SIG-M5 treated with dmso at 0.1 percent for 504 hours (cell line): Measurements from ENCODE around the gene PROSER3.
A peak's percentile ranks its signal among the peaks of the same experiment; 100 is the strongest.

ENCODE experiments used
- DNase-seq: peaks from one replicate; lab custom pipeline; 2025; ENCODE audit not compliant: unreplicated experiment; lab: John Stamatoyannopoulos, UW

PROSER3 gene

DNA sequence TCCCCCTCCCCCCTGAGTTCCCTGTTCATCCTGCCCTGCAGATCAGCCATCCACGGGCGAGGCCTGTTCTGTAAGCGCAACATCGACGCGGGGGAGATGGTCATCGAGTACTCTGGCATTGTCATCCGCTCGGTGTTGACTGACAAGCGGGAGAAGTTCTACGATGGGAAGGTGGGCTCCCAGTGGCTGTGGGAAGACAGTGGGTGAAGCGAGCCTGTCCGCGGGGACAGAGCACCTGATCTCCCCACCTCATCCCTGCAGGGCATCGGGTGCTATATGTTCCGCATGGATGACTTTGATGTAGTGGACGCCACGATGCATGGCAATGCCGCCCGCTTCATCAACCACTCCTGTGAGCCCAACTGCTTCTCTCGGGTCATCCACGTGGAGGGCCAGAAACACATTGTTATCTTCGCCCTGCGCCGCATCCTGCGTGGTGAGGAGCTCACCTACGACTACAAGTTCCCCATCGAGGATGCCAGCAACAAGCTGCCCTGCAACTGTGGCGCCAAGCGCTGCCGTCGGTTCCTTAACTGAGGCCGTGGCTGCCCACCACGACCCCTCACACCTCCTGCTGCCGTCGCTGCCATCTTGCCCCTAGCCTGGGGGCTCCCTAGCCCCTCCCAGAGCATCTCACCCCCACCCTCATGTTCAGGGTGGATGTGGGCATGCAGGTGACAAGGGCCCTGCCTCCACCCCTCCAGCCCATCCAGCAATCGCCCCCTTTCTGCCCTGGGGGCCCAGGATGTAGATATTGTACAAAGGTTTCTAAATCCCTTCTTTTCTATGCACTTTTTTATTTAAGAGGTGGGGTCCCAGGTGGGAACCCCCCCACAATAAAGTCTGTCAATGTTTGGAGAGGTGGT is 19.7 kb upstream of the PROSER3 start:
- DNase-seq = no peak

DNA sequence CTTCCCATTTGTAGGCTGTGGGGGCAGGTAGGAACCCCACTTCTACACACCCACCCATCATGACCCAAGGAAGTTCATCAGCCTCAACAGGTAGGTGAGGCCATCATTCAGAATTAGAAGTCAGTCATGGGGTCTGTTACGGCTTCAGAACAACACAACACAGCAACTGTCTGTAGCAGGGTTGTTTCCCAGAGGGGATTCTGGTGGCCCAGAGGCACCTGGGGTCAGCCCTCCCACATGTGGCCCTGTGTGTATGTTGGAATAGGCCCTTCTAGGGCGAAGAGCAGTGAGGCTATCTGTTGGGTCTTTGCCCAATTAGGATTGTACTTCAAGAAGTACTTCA is 19.1 kb upstream of the PROSER3 start:
- DNase-seq = no peak

DNA sequence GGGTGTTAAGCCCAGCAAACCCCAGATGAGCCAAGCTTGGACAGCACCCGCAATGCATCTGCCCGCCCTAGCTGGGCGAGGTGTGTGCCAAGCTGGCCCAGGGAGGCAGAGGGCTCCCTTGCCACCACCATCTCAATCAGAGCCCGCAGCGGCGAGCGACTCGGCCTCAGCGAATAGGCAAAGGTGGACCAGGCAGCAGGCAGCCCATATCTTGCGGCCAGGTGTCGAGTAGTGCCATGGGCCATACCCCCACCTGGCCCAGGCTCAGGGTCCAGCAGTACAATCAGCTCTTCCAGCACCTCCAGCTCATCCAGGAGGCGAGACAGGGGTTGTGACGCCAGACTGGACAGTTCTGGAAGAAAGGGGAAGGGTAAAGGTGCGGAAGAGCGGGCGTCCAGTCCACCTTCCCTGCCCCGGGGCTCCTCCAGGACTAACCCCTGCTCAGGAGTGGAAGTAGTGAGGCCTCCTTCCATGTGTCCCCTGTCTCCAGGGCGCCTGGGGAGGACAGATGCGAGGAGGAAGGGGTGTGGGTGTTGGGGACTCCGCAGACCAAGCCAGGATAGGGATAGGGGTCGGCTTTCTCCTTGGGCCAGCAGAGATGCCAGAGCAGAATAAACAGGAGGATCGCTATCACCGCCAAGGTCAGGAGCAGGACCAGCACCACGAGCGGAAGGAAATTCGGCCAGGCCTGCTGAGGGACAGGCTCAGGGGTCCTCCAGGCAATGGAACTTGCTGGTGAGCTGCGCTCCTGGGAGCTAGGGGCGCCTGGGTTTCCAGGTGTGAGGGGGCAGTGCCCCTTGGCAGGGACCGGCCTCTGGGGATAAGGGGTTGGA is 18.5 kb upstream of the PROSER3 start:
- no peak for DNase-seq

DNA sequence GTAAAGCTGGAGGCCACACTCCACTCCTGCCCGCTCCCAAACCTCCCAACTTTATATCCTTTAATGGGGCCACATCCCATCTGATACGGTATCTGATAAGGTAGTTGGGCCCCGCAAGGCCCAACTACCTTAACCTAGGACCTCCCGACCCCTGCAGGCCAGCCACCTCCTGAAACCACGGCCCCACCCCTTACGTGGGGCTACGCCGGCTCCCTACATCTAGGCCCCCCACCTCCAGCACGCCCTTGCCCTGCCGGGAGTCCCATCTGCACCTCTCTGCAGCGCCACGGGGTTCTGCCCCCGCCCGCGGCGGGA is 17.9 kb upstream of the PROSER3 start:
- DNase-seq = no peak

DNA sequence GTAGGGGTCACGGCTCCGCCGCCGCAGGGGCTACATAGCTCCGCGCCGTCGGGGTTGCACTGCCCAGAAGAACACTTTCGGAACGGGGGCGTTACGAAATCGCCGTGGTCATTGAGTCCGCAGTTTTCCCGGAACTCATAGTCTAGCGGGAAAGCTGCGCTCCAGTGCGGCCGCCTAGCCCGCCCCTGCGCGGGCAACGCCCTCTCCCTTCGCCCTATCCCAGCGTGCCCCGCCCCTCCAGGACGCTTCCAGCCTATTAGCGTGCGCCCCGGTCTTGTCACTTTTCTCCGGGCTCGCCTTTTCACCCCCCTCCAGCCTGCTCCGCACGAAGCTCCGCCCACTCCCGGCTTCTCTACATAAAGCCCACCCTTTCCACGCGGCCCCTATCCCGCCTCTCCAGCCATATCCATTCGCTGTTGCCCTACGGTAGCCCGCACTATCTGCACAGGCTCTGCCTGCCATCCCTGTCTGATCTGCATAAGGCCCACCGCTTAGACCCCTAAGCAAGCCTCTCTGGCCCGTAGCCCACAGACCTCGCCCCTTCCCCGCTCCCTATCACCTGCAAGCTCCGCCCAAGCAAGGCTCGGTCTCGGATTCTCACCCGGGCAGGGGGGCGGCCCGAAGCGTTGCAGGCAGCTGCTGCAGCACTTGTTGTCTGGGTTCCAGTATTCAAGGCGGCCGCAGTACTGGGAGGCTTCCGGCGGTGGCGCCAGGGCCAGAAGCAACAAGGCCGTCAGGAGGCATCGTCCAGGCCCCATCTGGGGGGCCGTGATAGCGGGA is 17.4 kb upstream of the PROSER3 start:
- peak; percentile 96 for DNase-seq

DNA sequence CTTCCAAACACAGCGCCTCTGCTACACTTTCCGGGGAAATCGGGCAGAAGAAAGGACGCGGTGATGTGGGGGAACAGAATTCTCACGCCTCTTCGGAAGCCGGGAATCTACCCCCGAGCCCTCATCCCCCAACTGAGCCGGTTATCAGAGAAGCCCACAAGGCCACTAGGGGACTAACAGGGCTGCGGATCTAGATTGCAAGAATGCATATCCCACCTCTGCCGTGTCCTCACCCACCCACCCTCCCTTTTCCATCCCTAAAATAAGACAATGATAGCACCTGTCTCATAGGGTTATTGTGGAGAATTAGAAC is 16.8 kb upstream of the PROSER3 start:
- no peak for DNase-seq

DNA sequence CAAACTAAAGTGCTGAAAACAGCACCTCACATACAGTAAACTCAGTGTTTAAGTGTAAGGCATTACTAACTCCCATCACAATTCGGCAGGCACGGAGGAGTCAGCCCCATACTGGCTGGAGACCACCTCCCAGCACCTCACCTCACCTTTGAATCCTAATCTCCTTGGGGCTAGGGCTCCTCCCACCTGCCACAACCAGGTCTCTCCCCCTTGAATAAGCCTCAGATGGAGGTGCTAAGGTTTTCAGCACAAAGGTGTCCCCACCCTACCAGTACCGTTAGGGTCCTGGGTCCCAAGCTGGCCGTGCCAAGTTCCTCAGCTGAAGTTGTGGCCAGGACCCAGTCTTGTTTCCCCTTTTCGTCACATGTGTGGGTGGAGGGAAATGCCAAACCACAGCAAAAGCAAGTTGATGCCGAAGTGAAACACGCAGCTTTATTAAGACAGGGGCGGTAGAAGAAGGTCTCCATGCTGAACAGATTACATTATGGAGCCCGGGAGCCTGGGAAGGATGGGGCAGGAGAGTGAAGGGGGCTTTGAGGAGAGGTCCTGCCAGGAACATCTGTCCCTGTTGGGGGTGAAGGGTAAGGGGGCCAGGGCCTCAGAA is 15.8 kb upstream of the PROSER3 start, which contains the start of gene IGFLR1:
TSS of gene IGFLR1 (minus strand) at position 332 of the 604 bp plus-strand sequence. CDS start 1,272 bp downstream, outside the sequence.
- peak; percentile 62 for DNase-seq

DNA sequence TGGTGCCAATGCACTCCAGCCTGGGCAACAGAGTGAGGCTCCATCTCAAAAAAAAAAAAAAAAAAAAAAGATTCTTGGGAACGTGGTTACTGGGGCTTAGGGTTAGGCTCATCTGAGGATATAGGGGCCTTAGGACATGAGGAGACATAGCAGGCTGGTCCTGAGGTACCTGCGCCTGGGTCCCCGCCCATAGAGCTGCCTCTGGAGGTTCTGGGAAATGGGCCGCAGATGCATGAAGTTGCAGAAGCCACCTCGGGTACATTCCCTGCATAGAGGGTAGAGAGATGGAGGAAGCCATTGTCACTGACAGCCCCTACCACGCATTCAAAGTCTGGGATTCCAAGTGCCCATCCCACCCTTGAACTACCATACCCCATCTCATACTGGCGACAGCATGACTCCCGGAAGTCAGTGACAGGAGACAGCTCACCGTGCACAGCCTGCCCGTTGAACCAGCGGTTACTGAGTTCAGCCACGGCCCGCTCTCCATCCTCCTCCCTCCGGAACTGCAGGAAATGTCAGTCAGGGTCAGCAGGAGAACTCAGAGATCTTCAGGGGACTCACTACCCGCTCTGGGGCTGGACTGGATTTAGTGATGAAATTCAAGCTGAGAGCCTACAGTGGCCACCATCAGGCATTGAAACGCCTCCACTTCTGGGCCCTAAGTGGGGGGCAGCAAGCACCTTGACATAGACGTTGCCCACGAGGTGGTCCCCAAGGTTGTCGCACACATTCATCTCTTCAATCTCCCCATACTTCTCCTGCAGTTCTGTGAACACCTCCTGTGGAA is 14.1 kb upstream of the PROSER3 start:
- DNase-seq = no peak

DNA sequence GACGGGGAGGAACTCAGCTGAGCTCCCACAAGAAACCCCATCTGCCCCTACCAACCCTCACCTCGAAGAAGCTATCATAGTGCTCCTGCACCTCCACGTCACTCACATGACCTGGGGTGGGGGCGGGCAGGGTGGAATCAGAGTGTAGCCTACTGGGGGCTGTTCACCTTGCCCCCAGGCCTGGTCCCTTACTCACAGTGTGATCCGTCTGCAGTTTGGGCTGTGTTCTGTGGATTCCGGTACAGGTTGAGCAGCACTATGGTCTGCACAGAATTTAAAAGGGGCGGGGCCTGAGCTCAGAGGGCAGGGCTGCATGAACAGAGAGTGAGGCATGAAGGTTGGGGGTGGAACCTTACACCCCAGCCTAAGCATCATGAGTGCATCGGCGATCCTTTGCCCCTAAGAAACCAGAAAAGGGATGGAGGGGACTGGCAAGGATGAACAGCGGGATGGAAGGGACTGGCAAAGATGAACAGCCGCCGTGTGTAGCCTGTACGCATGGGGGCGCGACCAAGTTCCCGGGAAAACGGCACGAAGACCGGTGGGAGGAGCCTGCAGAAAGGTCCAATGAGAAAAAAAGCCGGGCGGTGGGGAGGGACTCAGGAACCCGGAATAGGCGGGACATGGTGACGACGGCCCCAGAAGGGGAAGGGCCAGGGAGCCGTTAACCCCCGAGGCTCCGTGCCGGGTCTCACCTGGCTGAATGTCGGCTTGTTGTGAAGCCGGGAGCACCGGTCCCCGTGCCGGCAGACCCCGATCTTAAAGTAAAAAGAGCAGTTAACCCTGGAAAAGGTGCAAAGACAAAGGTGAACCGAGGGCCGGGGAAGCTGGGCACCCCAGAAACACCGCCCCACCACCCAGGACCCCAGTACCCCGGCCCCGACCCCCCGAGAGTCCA is 13.3 kb upstream of the PROSER3 start:
- peak; percentile 94 for DNase-seq

DNA sequence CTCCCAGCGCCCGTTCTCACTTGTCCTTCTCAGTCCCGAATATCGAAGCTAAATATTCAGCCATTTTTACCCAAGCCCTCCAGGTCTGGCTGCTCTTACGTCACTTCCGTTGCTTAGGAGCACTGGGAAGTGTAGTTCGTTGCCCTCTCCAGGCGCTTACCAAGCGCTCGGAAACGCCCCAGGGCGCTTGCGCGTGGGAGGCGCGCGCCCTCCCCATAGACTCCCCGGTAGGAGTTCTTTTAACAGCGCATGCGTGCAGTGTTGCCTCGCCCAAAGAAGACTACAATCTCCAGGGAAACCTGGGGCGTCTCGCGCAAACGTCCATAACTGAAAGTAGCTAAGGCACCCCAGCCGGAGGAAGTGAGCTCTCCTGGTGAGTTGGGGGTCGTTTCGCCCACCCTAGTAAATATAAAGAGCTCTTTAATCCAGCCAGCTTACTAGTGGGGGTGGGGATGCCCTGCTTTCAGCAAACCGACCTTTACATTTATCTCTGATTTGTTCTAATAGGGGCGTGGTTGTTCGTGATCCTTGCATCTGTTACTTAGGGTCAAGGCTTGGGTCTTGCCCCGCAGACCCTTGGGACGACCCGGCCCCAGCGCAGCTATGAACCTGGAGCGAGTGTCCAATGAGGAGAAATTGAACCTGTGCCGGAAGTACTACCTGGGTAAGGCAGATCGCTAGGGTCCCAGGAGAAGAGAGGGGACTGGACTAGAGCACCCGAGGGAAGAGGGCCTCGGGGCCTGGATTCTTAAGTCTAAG is 12.5 kb upstream of the PROSER3 start, which contains the start of the genes PSENEN and U2AF1L4:
TSS of gene PSENEN (plus strand) at position 324 of the 759 bp plus-strand sequence. CDS start at position 604, 280 bp downstream.
TSS of gene U2AF1L4 (minus strand) at position 91 of the 759 bp plus-strand sequence. CDS start at position 64, 27 bp downstream.
- DNase-seq = peak; percentile 99

DNA sequence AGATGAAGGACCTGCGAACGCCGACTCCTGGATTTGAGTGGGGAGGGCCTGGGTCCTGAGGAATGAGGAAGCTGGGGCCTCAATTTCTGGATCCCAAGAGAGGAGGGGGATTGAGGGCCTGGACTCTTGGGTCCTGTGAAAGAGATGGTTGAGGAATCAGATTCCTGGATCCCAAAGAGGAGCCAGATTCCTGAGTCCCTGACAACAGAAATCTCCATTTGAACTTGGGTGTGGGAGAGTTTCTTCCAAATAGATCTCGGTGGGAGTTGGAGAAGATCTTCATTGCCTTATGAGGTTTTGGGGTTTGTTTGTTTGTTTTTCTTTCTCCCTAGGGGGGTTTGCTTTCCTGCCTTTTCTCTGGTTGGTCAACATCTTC is 11.9 kb upstream of the PROSER3 start:
- DNase-seq = no peak

DNA sequence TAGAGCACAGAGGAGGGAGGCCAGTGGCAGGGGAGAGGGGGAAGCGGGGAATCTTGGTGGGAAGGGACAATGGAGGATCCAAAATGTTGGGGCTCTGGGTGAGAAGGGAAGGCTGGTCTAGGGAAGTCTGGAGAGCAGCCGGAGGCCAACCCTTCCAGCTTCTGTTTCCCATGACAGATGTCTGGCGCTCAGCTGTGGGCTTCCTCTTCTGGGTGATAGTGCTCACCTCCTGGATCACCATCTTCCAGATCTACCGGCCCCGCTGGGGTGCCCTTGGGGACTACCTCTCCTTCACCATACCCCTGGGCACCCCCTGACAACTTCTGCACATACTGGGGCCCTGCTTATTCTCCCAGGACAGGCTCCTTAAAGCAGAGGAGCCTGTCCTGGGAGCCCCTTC is 11.4 kb upstream of the PROSER3 start:
- DNase-seq = no peak

DNA sequence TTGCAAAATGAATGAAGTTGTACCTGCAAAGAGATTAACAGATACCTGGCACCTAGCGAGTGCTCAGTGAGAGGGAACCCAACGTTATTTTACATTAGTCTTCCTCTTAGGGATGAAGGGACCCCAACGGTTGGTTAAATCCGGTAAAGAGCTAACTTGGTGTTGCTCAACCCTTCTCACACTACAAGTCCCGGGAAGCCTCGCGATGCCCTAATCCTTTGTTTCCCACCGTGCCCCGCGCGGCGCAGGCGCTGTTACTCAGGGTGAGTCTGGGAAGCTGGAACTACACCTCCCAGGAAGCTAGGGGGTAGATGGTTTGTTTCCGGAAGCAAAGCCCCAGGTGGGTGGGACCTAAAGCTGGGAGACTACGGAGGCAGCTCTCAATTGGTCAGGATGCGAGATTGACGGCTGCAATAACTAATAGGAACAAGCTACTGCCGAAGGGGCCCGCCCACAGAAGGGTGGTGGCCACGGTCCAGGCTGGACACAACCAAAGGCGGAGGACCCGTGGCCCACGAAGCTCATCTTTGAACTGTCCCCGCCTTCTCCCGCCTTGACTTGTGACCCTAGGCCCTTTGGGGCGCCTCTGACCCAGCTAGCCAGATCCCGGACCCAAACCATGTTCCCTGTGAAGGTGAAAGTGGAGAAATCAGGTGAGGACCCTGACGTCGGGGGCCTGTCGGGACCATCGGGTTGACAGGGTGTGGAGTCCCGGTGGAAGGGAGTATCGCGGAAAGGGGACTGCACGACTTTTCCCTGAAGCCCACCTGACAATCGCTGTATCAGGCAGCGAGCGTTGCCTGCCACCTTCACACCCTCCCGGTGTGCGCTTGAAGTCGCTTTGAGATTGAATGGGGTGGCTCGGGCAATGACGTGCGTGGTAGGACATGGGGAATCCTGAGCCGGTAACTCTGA is 9.6 kb upstream of the PROSER3 start, which contains the start of gene LIN37:
TSS of gene LIN37 (plus strand) at position 471 of the 915 bp plus-strand sequence. CDS start at position 620, 149 bp downstream.
- peak; percentile 98 for DNase-seq

DNA sequence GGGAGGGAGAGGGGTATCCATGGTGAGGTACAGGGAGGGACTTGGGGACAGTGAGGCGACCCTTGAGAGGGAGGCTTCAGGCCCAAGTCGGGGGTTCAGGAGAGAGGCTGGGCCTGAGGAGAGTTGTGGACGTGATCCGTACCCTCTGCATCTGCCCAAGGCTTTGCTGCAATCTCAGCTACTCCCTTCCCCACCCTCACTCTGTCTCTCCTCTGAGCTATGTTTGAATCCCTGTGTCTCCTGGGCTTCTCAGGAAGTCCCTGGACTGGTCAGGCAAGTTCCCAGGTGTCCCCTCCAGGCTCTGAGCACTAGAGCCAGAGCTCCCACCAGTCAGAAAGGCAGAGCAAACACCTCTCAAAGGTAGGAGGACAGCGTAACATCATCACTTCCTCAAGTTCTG is 7.8 kb upstream of the PROSER3 start:
- DNase-seq = no peak

DNA sequence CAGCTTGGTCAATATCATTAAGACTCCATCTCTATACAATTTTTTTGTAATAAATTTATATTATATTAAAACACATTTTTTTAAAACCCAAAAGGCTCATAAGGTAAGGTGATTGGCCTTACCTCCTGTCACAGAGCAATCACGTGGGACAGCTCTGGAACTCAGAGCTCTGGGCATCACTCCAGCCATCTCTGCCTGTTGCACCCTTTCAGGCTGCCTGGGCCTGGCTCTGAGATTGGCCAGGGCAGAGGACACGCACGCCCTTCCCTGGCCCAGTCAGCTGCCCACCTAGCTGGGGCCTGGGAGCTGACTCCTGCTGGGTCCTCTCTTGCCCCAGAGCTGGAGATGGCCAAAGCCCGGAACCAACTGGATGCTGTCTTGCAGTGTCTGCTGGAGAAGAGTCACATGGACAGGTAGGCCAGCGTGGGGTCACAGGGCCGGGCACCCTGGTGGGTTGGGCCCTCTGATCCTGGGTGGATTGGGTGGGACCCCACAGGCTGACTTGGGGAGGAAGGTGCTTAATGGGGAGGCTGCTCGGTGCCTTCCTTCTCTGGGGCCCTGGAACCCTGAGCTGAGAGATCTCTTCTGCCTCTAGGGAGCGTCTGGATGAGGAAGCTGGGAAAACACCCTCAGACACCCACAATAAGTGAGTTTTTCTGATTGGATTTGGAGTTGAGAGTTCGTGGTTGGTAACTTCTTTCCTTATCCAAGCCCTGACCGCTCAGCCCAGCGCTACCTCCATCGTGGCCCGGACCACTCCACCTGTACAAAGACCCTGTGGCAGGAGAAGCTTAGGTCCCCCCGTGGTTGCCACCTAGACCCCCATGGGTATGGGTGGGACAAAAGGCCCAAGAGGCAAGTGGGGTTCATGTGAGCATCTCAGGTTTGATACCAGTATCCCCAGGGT is 5.9 kb upstream of the PROSER3 start:
- DNase-seq = no peak

DNA sequence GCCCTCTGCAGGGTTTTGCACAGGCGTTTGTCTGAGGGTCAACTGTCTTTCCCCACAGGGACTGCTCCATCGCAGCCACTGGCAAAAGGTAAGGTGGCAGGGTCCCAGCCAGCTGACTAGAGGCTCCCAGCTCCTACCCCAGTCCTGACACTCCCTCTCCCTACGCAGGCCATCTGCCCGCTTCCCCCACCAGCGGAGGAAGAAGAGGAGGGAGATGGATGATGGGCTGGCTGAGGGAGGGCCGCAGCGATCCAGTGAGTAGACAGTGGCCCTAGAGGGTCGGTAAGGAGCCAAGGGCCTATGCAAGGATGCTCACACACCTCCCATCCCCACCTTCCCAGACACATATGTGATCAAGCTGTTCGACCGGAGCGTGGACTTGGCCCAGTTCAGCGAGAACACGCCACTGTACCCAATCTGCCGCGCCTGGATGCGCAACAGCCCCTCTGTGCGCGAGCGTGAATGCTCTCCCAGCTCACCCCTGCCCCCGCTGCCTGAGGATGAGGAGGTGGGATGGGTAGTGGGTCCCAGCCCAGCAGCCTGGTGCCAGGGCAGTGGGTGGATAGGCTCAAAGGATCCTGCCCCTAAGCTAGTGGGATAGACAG is 5.1 kb upstream of the PROSER3 start:
- no peak for DNase-seq
